ENCODE data around the gene GPD1. TPM values are rescaled to one million over a fixed set of nuclear protein-coding genes. Genes with fewer than 3 reads are reported as not detected.

GPD1 gene
- total and polyA plus RNA-seq, 10 of the 15 experiments (the other 5 are each of a cell fraction or from before 2014, with no cell fraction given): 0.04 to 0.61 (median 0.26) TPM; not detected in 1

DNA sequence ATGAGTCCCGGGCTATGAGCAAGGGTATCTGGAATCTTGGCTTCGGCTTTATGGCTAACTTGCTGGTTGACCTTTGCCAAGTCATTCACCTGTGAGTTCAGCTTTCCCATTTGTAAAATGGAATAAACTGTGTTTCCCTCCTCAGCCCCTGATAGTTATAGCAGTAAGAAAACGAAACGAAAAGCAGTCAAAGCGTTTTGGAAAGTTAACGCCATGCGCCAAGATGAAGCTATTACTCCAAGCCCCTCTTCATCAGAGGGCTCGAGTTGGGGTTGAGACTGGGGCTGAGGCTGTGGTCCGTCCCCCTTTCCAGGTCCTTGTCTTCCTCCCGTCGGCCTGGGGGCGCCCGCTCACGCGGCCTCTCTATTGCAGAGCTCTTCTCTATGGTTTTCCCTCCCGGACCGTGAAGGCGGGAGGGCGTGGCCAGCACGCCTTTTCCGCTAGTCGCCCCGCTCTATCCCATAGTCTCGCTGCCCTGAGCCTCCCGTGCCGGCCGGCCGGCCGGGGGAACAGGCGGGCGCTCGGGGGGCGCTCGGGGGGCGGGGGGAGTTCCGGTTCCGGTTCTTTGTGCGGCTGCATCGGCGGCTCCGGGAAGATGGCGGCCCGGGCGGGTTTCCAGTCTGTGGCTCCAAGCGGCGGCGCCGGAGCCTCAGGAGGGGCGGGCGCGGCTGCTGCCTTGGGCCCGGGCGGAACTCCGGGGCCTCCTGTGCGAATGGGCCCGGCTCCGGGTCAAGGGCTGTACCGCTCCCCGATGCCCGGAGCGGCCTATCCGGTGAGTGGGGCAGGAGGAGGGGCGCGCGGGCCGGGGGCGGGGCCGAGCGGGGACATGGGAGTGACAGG is 18.8 kb upstream of the GPD1 start, which contains the start of gene SMARCD1 (continued):
- TF ChIP-seq, protein P1, sequence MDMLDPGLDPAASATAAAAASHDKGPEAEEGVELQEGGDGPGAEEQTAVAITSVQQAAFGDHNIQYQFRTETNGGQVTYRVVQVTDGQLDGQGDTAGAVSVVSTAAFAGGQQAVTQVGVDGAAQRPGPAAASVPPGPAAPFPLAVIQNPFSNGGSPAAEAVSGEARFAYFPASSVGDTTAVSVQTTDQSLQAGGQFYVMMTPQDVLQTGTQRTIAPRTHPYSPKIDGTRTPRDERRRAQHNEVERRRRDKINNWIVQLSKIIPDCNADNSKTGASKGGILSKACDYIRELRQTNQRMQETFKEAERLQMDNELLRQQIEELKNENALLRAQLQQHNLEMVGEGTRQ (IDR thresholded peaks at IDR 0.05; ENCODE audit: borderline replicate concordance, low read depth, low read length): no peak
- no peak for TF ChIP-seq JUNB (IDR thresholded peaks at IDR 0.05)
- TF ChIP-seq JUND (IDR thresholded peaks at IDR 0.05; ENCODE audit: low read depth, low read length): no peak
- no peak for TF ChIP-seq MYC (IDR thresholded peaks at IDR 0.05; ENCODE audit: insufficient read depth, insufficient read length, insufficient replicate concordance, low read length, severe bottlenecking)
- TF ChIP-seq, protein P2, sequence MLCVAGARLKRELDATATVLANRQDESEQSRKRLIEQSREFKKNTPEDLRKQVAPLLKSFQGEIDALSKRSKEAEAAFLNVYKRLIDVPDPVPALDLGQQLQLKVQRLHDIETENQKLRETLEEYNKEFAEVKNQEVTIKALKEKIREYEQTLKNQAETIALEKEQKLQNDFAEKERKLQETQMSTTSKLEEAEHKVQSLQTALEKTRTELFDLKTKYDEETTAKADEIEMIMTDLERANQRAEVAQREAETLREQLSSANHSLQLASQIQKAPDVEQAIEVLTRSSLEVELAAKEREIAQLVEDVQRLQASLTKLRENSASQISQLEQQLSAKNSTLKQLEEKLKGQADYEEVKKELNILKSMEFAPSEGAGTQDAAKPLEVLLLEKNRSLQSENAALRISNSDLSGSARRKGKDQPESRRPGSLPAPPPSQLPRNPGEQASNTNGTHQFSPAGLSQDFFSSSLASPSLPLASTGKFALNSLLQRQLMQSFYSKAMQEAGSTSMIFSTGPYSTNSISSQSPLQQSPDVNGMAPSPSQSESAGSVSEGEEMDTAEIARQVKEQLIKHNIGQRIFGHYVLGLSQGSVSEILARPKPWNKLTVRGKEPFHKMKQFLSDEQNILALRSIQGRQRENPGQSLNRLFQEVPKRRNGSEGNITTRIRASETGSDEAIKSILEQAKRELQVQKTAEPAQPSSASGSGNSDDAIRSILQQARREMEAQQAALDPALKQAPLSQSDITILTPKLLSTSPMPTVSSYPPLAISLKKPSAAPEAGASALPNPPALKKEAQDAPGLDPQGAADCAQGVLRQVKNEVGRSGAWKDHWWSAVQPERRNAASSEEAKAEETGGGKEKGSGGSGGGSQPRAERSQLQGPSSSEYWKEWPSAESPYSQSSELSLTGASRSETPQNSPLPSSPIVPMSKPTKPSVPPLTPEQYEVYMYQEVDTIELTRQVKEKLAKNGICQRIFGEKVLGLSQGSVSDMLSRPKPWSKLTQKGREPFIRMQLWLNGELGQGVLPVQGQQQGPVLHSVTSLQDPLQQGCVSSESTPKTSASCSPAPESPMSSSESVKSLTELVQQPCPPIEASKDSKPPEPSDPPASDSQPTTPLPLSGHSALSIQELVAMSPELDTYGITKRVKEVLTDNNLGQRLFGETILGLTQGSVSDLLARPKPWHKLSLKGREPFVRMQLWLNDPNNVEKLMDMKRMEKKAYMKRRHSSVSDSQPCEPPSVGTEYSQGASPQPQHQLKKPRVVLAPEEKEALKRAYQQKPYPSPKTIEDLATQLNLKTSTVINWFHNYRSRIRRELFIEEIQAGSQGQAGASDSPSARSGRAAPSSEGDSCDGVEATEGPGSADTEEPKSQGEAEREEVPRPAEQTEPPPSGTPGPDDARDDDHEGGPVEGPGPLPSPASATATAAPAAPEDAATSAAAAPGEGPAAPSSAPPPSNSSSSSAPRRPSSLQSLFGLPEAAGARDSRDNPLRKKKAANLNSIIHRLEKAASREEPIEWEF (IDR thresholded peaks at IDR 0.05; ENCODE audit: insufficient replicate concordance, low read depth, low read length): no peak
- 0 out of 2 replicates have a peak, but pooled peaks have one; percentile 52 for TF ChIP-seq CBFB (IDR thresholded peaks at IDR 0.05; ENCODE audit: low read depth)
- 0 out of 2 replicates have a peak, but pooled peaks have one; percentile 60 for TF ChIP-seq ZNF24 (IDR thresholded peaks at IDR 0.05)
- TF ChIP-seq CREB1 (IDR thresholded peaks at IDR 0.05; ENCODE audit: low read depth): peak; percentile 52; the same call in 1 of the 2 replicates
- no peak for TF ChIP-seq FOS (IDR thresholded peaks at IDR 0.05; ENCODE audit: borderline replicate concordance, extremely low read depth, insufficient read length)
- TF ChIP-seq BRCA1 (IDR thresholded peaks at IDR 0.05; ENCODE audit: low read depth, low read length): no peak
- TF ChIP-seq CHD1 (IDR thresholded peaks at IDR 0.05; ENCODE audit: low read depth, low read length): no peak
- TF ChIP-seq, protein P3, sequence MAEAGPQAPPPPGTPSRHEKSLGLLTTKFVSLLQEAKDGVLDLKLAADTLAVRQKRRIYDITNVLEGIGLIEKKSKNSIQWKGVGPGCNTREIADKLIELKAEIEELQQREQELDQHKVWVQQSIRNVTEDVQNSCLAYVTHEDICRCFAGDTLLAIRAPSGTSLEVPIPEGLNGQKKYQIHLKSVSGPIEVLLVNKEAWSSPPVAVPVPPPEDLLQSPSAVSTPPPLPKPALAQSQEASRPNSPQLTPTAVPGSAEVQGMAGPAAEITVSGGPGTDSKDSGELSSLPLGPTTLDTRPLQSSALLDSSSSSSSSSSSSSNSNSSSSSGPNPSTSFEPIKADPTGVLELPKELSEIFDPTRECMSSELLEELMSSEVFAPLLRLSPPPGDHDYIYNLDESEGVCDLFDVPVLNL (IDR thresholded peaks at IDR 0.05; ENCODE audit: low read depth, low read length): no peak
- no peak for TF ChIP-seq NFIC (IDR thresholded peaks at IDR 0.05; ENCODE audit: low read depth, low read length)
- TF ChIP-seq CBX5 (IDR thresholded peaks at IDR 0.05; ENCODE audit: low read depth): no peak
- TF ChIP-seq ATF7 (IDR thresholded peaks at IDR 0.05; ENCODE audit: low read depth): no peak
- no peak for TF ChIP-seq HDAC6 (IDR thresholded peaks at IDR 0.05; ENCODE audit: unreplicated experiment)
- no peak for TF ChIP-seq TCF3 (IDR thresholded peaks at IDR 0.05; ENCODE audit: borderline replicate concordance, insufficient read depth, low read depth, low read length)
- TF ChIP-seq NFYB (IDR thresholded peaks at IDR 0.05; ENCODE audit: insufficient read depth, low read depth, low read length): no peak
- peak; percentile 78 for TF ChIP-seq POLR2A (IDR thresholded peaks at IDR 0.05; ENCODE audit: low read depth, low read length)
- no peak for TF ChIP-seq PML (IDR thresholded peaks at IDR 0.05; ENCODE audit: low read length)
- no peak for TF ChIP-seq RELA (IDR thresholded peaks at IDR 0.05; ENCODE audit: borderline replicate concordance, partially characterized antibody)
- no peak for TF ChIP-seq KDM1A (IDR thresholded peaks at IDR 0.05; ENCODE audit: borderline replicate concordance)
- TF ChIP-seq FOXK2 (IDR thresholded peaks at IDR 0.05): no peak; the same call in 1 of the 2 replicates
- TF ChIP-seq TARDBP (IDR thresholded peaks at IDR 0.05; ENCODE audit: borderline replicate concordance): no peak
- peak; percentile 42; the same call in 1 of the 2 replicates for TF ChIP-seq NR2C1 (IDR thresholded peaks at IDR 0.05)

Measured in GM12878 (cell line).